Superior temporal gyrus (tissue), 1 donor: ENCODE data around the gene AP3M1.

Experiments used
- DNase-seq: peaks from one replicate; pipeline ENCODE4 v3.0.0-alpha.2; 2016; ENCODE audit errors: extremely low spot score

The AP3M1 gene

GRCh38 chr10:74079936-74080590 is 70.6 kb downstream of the AP3M1 start:
- DNase-seq, result no peak

GRCh38 chr10:74079028-74079935 is 71.3 kb downstream of the AP3M1 start:
- DNase-seq, result no peak

- no peak for DNase-seq
These were observed 72.6 kb downstream of the AP3M1 start for GRCh38 chr10:74078037-74078436.

GRCh38 chr10:74077416-74077815 is 73.2 kb downstream of the AP3M1 start:
- no peak for DNase-seq

GRCh38 chr10:74076961-74077360 is 73.7 kb downstream of the AP3M1 start:
- no peak for DNase-seq

GRCh38 chr10:74075906-74076305 is 74.7 kb downstream of the AP3M1 start:
- no peak for DNase-seq

- no peak for DNase-seq
These were observed 78.1 kb downstream of the AP3M1 start for GRCh38 chr10:74072503-74072902.

GRCh38 chr10:74071157-74071556 is 79.5 kb downstream of the AP3M1 start:
- no peak for DNase-seq
